Sigmoid colon (tissue), 7 donors: ENCODE results near the gene ZDHHC11. TPM values are rescaled to one million over a fixed set of nuclear protein-coding genes. Genes with fewer than 3 reads are reported as not detected.
"Not testable (repeated sequence)": the region's sequence is repeated elsewhere in the genome, so short reads cannot be mapped to it uniquely, and the experiment has no call there.

Experiments used
- DNase-seq: peaks from one replicate; pipeline ENCODE4 v3.0.0-alpha.2; 2019
- H3K27ac ChIP-seq, 4 donors: fragments of 200-600 bp; sonication (generic); one replicate each; pipeline ENCODE4 v1.5.1; 2016 to 2019; ENCODE audit warnings: mild to moderate bottlenecking in 1 of 4
- H3K27me3 ChIP-seq, 3 donors: fragments of 200-600 bp; sonication (generic); one replicate each; pipeline ENCODE4 v1.5.1; 2019; ENCODE audit warnings: mild to moderate bottlenecking in 1 of 3
- H3K36me3 ChIP-seq, 4 donors: fragments of 200-600 bp; sonication (generic); one replicate each; pipeline ENCODE4 v1.5.1; 2016 to 2019
- H3K4me1 ChIP-seq, 4 donors: fragments of 200-600 bp; sonication (generic); one replicate each; pipeline ENCODE4 v1.5.1; 2017 to 2019
- H3K4me3 ChIP-seq, 4 donors: fragments of 200-600 bp; sonication (generic); one replicate each; pipeline ENCODE4 v1.5.1; 2017 to 2019; ENCODE audit warnings: mild to moderate bottlenecking in 2 of 4, moderate library complexity in 1 of 4
- H3K9me3 ChIP-seq, 4 donors: fragments of 200-600 bp in 3 of 4; sonication (generic) in 3 of 4; one replicate each; pipeline versions ENCODE4 v1.5.1 to v1.6.1; 2013 to 2019
- EP300 ChIP-seq, 4 donors: sonication (generic); formaldehyde crosslinking; IDR thresholded peaks; one replicate each; pipeline ENCODE4 v1.6.1; 2017; ENCODE audit warnings: antibody characterized with exemption in 4 of 4
- POLR2A ChIP-seq, 2 donors: fragments of 450-650 bp; IDR thresholded peaks; one replicate each; pipeline ENCODE4 v1.6.1; 2016; ENCODE audit warnings: antibody characterized with exemption in 2 of 2, mild to moderate bottlenecking in 2 of 2, moderate library complexity in 2 of 2
- POLR2AphosphoS5 ChIP-seq, 4 donors: sonication (generic); formaldehyde crosslinking; IDR thresholded peaks; one replicate each; pipeline ENCODE4 v1.6.1; 2017; ENCODE audit warnings: antibody characterized with exemption in 4 of 4
- WGBS, 2 donors: extraction: QIAGEN DNeasy Blood & Tissue Kit; methylation state at CpG; one replicate each; pipeline ENCODE4 v1.1.7; 2013; 5-methylcytosine and 5-hydroxymethylcytosine counted together
- intact Hi-C: fragments of 100-400 bp; cut with DNase I; formaldehyde crosslinking; loops from one replicate; pipeline ENCODE4 v1.15.1; 2023
- polyA plus RNA-seq, 3 donors: library from polyadenylated mRNA; stranded (reverse); fragments of 200-250 nt; gene quantifications; one replicate each; pipeline ENCODE4 v1.2.3, GENCODE V29; 2013
- total RNA-seq, 4 donors: library from RNA; depleted of rRNA; stranded (reverse); fragments of >200 nt; gene quantifications; one replicate each; pipeline ENCODE4 v1.1.0, GENCODE V29; 2016
- TF ChIP-seq, protein P1 (sequence below), 4 experiments: fragments of 450-650 bp in 3 of 4; fragments of 200-600 bp in 1 of 4; IDR thresholded peaks; one replicate each; pipeline ENCODE4 v1.5.1; 2016 to 2019; ENCODE audit warnings: antibody characterized with exemption in 4 of 4, mild to moderate bottlenecking in 3 of 4, moderate library complexity in 2 of 4
- donor health status: healthy with polysubstance abuse.
- donor health status: Bipolar disorder and iron deficiency.
- donor health status: healthy.

Gene ZDHHC11
- total and polyA plus RNA-seq, 7 donors = 0.60 to 8.0 (median 3.7) TPM; not detected in 1

DNA sequence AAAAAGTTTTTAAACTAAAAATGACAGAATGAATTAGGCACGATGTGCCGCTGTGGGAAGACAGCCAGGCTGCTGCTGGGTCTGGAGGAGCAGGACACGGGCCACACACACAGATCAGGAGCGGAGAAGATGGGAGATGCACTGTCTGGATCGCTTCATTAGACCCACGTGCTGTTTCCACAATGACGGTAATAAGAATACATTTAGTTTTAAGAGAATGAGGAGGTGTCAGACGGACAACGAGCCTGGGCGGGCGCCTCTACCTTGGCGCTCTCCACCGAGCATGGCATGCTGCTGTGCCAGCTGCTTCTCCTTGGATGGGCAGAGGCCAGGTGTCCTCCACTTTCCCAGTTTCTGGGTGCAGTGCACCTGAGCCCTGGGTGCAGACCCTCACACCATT is 77.9 kb downstream of the ZDHHC11 start:
- H3K27me3 ChIP-seq, H3K36me3 ChIP-seq, H3K9me3 ChIP-seq, intact Hi-C loops, H3K4me3 ChIP-seq: not testable (repeated sequence)
- Histone ChIP-seq H3K27ac (peak overlapping the region in 1 of 4 donors; percentile 31), H3K4me1 (peaks cover 0 to 28% (median 12%) of the 10 kb centered on the region in 4 donors)
- peak in 1 of 4 donors; percentile 40 for TF ChIP-seq POLR2AphosphoS5 (IDR thresholded peaks at IDR 0.05)
- 86 to 91% methylated on average over 13 of the region's 13 CpGs for WGBS, 2 donors
- DNase-seq = peak; percentile 75

DNA sequence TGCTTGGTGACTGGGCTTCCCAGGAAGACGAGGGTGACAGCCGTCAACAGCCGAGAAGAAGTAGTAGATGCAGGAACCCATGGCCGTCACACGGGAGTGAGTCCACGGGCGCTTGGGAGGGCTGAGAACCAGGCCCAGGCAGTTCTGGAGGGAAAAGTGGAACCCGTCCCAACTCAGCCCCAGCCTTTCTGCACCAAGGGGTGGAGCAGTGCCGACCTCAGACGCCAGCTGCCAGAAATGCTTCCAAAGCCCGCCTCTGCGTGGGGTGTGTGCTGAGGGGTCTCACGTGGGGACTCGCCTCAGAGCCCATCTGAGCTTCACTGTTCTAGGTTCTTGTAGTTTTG is 78.3 kb downstream of the ZDHHC11 start:
- H3K36me3 ChIP-seq, intact Hi-C loops, H3K4me3 ChIP-seq, H3K9me3 ChIP-seq, DNase-seq, H3K27me3 ChIP-seq: not testable (repeated sequence)
- WGBS, 2 donors = 81 to 82% methylated on average over 4 to 9 of the region's 14 CpGs
- Histone ChIP-seq H3K27ac (peak overlapping the region in 1 of 4 donors; percentile 31), H3K4me1 (peaks cover 0 to 26% (median 12%) of the 10 kb centered on the region in 4 donors)

DNA sequence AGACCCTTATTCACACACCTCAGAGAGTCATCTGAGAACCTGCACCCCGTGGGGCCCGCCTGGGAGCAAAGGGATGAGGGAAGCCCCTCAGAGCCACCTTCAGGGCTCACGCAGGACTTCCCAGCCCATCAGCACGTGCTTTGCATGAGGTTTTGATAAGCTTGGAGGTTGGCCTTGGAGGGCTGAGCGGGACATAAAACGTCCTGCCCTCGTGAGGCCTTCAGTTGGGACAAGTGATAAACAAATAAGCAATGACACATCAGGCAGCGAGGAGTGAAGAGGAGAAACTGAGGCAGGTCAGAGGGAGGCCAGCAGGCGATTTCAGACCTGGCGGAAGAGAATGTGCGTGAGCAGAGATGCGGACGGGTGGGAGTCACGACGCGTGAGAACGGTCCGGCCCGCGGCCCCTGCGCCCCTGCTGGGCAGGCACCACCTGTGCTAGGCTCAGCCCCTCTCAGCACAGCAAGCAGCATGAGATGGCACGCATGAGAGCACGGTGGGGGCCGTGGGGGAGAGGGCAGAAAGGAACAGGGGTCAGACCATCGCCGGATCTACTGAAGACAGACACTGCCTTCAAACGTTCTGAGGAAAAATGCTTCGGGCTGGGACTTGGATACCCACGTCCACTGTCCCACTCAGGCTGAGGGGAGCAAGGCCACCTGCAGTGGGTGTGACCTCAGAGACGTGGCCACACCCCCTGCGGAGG is 78.8 kb downstream of the ZDHHC11 start:
- intact Hi-C loops, H3K27me3 ChIP-seq, H3K9me3 ChIP-seq, DNase-seq, H3K27ac ChIP-seq, H3K36me3 ChIP-seq, H3K4me3 ChIP-seq: not testable (repeated sequence)
- 77 to 90% methylated on average over 7 to 14 of the region's 31 CpGs for WGBS, 2 donors
- H3K4me1 ChIP-seq = peaks cover 0 to 21% (median 12%) of the 10 kb centered on the region in 4 donors

DNA sequence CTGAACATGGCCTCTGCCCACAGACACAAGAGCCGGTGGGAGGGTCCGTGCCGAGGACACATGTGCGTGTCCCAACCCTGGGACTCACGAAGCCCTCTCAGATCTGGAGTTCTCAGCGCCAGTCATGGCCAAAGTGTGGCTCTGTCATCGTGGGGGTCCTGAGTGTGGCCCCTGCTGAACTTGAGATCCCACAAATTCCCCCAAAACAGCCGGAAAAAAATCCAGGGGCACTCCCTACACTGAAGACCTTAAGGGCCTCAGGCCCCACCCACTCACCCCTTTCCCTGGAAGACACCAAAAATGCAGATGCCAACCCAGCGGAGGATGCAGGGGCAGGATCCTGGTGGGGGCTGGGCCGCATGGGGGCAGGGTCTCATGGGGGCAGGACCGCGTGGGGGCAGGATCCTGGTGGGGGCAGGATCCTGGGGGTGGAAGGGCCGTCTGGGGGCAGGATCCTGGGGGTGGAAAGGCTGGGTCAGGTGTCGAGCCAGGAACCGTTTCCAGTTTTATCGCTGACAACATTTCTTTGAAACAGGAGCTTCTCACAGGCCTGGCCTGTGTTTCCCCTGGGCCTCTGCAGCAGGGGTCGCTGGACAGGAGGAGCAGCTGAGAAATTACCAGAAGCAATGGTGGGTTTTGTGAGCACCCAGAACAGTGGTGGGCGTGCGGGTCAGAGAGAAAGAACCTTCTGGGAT is 79.6 kb downstream of the ZDHHC11 start:
- H3K27ac ChIP-seq, H3K27me3 ChIP-seq, DNase-seq, H3K36me3 ChIP-seq, H3K9me3 ChIP-seq, H3K4me3 ChIP-seq, intact Hi-C loops: not testable (repeated sequence)
- WGBS, 2 donors = 86 to 88% methylated on average over 19 of the region's 19 CpGs
- H3K4me1 ChIP-seq = peaks cover 0 to 14% (median 10%) of the 10 kb centered on the region in 4 donors

DNA sequence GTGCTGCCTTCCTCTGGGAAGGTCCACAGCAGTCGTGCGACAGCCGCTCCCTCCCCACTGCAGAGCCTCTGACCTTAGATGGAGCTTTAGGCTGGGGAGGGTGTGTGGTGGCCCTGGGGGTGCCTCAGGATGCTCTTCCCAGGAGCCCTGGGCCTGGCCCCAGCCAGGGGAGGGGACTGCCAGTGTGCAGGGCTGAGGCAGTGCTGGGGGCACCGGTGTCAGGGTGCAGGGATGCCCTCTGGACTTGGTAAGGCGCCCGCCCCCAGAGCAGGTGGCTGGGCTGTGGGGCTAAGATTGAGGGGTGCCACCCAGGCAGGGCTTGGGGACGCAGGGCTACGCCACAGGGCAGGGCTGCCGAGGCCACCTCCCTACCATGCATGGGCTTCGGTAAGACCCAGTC is 80.2 kb downstream of the ZDHHC11 start:
- peaks cover 0 to 14% (median 9%) of the 10 kb centered on the region in 4 donors for H3K4me1 ChIP-seq
- H3K27me3 ChIP-seq, H3K4me3 ChIP-seq, intact Hi-C loops, H3K27ac ChIP-seq, DNase-seq, H3K9me3 ChIP-seq: not testable (repeated sequence)
- 95 to 98% methylated on average over 9 of the region's 10 CpGs for WGBS, 2 donors
- H3K36me3 ChIP-seq = peaks cover 0 to 13% (median 2%) of the 10 kb centered on the region in 4 donors

DNA sequence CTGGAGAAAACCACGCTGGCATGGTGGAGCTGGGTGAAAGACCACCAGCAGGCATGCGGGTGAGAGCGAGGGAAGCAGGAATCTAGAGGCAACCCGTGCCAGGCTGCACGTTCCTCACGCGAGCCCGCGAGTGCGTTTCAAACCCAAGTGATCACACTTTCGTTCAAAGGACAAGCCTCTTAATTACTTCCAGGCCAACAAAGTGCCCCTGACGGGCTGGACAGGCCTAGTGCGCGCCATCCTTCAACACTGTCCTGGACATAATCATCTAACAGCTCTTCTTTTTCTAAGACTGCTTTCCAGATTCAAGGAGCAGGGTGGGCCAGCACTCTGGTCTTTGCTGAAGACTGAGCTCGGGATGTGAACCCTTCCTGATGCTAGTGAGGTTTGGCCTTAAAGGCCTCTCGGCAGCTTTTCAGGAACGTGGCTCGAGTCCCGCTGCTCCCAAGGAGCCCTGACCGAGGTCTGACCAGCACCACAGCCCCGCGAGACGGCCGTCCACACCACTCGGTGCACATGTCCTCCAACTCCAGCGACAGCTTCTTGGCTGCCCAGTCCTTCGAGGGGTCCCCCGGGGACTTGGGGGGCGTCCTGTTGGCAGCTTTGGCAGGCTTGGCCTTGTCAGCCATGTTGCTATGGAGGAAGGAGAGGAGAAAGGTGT is 81.2 kb downstream of the ZDHHC11 start:
- WGBS, 2 donors = 93 to 95% methylated on average over 29 of the region's 29 CpGs
- H3K9me3 ChIP-seq, H3K27ac ChIP-seq, intact Hi-C loops, H3K27me3 ChIP-seq, DNase-seq, H3K4me3 ChIP-seq: not testable (repeated sequence)
- Histone ChIP-seq H3K36me3 (peaks cover 0 to 16% (median 2%) of the 10 kb centered on the region in 4 donors), H3K4me1 (peaks cover 0 to 14% (median 9%) of the 10 kb centered on the region in 4 donors)

DNA sequence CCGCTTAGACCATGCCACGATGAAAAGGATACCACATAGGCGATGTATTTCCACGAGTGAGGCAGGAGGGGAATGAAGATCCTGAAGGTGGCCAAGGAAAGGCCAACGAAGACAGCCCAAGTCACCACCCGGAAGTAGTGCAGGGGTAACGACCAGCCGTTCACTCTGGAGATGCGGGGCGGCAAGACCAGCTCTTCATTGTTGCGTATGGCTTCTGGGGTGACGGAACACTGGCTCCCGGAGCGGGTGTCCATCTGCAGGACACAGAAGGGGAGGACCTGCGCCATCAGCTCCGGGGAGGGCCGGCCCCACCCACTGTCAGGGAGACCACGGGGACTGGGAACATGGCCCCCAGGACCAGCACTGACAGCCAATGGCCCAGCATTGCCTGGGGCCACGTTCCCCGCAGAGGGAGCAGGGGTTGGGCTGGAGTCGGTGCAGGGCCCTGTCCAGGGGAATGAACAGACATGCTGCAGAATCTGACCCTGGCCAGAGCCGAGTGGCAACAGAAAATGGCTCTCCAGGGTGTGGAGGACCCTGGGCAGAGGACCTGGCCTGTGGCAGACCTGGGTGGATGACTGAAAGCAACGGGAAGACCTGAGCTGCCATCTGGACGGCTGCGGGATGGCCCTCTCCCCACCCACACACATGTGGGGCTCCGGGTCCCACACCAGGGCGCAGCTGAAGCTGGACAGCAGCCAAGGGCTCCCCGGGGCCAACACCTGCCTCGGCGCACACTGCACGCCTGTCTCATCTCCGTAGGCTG is 83.9 kb downstream of the ZDHHC11 start:
- intact Hi-C loops = no loop called here

More for the DNA sequence above, 83.9 kb downstream of the ZDHHC11 start:
- Histone ChIP-seq H3K4me1 (no peaks in the 10 kb centered on the region), H3K27me3 (no peaks in the 10 kb centered on the region), H3K9me3 (no peaks in the 10 kb centered on the region), H3K27ac (no peak overlapping the region), H3K36me3 (peaks cover 0 to 16% (median 2%) of the 10 kb centered on the region in 4 donors), H3K4me3 (no peak overlapping the region)
- no peak for TF ChIP-seq POLR2AphosphoS5 (IDR thresholded peaks at IDR 0.05)
- no peak for TF ChIP-seq EP300 (IDR thresholded peaks at IDR 0.05)
- TF ChIP-seq, protein P1, sequence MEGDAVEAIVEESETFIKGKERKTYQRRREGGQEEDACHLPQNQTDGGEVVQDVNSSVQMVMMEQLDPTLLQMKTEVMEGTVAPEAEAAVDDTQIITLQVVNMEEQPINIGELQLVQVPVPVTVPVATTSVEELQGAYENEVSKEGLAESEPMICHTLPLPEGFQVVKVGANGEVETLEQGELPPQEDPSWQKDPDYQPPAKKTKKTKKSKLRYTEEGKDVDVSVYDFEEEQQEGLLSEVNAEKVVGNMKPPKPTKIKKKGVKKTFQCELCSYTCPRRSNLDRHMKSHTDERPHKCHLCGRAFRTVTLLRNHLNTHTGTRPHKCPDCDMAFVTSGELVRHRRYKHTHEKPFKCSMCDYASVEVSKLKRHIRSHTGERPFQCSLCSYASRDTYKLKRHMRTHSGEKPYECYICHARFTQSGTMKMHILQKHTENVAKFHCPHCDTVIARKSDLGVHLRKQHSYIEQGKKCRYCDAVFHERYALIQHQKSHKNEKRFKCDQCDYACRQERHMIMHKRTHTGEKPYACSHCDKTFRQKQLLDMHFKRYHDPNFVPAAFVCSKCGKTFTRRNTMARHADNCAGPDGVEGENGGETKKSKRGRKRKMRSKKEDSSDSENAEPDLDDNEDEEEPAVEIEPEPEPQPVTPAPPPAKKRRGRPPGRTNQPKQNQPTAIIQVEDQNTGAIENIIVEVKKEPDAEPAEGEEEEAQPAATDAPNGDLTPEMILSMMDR (IDR thresholded peaks at IDR 0.05) = no peak
- TF ChIP-seq POLR2A (IDR thresholded peaks at IDR 0.05) = no peak
- DNase-seq = no peak
- WGBS, 2 donors = 85 to 87% methylated on average over 32 of the region's 32 CpGs
